ENCODE measurements around the gene FUBP3.

FUBP3 gene

DNA sequence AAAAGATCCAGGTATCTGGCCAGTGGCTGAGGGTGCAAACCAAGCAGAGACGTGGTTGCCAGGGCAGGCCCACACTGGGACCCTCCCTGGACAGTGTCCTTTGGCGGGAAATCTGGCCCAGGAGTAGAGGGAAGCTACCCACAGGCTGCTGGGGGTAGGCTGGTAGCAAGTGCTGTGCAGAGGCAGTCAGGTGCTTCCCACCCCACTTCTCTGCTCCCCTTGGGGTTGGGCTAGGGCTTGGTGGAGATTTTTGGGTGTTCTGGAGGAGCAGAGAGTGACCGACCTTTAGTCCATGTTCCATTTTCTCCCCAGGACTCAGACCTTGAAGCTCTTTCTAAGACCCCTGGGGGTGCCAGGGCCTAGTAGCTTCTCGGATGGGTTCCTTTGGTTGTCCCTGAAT lies 90.6 kb downstream of the FUBP3 start:
- TF ChIP-seq, protein P1, sequence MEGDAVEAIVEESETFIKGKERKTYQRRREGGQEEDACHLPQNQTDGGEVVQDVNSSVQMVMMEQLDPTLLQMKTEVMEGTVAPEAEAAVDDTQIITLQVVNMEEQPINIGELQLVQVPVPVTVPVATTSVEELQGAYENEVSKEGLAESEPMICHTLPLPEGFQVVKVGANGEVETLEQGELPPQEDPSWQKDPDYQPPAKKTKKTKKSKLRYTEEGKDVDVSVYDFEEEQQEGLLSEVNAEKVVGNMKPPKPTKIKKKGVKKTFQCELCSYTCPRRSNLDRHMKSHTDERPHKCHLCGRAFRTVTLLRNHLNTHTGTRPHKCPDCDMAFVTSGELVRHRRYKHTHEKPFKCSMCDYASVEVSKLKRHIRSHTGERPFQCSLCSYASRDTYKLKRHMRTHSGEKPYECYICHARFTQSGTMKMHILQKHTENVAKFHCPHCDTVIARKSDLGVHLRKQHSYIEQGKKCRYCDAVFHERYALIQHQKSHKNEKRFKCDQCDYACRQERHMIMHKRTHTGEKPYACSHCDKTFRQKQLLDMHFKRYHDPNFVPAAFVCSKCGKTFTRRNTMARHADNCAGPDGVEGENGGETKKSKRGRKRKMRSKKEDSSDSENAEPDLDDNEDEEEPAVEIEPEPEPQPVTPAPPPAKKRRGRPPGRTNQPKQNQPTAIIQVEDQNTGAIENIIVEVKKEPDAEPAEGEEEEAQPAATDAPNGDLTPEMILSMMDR (IDR thresholded peaks at IDR 0.05; ENCODE audit: low read depth, low read length, missing control alignments), result no peak
- no peak for DNase-seq (ENCODE audit: extremely low read depth, low read depth)
- no peak overlapping the region for H3K4me3 ChIP-seq (replicated peaks; ENCODE audit: low read depth, low read length)

DNA sequence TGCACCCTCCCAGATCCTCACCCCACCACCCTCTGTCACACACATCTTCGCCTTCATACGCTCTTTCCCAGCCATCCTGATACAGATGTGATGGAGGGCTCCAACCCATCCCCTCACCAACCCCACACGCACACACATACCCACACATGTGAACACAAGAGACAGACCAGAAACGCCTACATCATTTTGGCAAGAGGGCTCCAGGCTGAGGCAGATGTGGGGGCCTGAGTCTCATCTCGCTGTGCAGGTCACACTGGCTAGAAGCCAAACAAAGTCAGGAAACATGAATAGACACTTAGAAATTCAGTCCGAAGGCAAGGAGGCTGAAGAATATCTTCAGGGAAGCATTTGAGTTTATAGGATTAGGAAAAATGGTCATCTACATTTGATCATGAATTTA lies 91.3 kb downstream of the FUBP3 start:
- no peak for DNase-seq (ENCODE audit: extremely low read depth, low read depth)
- H3K4me3 ChIP-seq (replicated peaks; ENCODE audit: low read depth, low read length), result no peak overlapping the region
- TF ChIP-seq, protein P1 (IDR thresholded peaks at IDR 0.05; ENCODE audit: low read depth, low read length, missing control alignments), result no peak

DNA sequence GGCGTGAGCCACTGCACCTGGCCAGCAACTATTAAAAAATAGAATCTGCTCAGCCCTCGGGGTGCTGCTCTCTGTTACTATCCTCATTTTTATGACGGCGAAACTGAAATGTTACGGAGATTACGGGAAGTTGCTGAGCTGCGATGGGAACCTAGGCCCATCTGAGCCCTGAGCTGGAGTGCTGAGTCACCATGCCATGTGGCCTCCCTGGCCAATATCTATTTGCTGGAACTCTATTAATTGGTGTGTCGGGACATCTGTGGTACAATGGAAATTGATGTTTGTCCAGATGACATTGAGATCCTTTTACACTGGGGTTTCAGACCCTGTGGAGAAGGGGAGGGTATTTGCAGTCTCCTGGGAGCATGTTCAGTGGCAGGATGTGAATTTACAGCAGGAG lies 93.1 kb downstream of the FUBP3 start:
- TF ChIP-seq, protein P1 (IDR thresholded peaks at IDR 0.05; ENCODE audit: low read depth, low read length, missing control alignments), result no peak
- DNase-seq (ENCODE audit: extremely low read depth, low read depth), result no peak
- H3K4me3 ChIP-seq (replicated peaks; ENCODE audit: low read depth, low read length), result no peak overlapping the region

DNA sequence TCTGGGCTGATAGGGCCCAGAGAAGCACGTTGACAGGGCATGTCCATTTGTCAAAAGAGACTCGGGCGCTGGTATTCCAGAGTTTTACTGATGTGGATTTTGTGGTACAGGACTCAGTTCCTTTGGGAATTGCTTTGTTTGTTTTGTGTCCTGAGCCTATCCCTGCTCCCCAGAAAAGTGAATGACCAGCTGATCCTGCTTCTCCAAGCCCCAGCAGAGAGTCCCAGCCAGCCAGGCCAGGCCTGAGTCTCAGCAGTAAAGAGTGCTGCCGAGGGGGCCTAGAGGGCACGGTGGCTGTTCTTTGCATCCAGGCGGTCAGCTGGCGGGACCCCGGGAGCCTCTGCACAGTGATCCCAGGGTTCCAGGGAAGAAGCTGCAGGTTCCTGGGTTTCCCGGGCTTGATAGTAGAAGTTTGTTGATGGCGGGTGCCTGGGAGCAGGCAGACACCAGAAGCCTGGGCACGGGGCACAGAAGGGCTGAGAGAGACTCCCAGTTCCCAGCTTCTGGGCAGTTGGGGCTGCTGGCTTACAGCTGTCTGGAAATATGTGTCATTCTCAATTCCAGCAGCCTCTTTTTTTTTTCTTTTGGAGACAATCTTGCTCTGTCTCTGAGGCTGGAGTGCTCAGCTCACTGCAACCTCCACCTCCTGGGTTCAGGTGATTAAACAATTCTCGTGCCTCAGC lies 93.7 kb downstream of the FUBP3 start:
- TF ChIP-seq, protein P1 (IDR thresholded peaks at IDR 0.05; ENCODE audit: low read depth, low read length, missing control alignments), result no peak
- DNase-seq (ENCODE audit: extremely low read depth, low read depth), result no peak

DNA sequence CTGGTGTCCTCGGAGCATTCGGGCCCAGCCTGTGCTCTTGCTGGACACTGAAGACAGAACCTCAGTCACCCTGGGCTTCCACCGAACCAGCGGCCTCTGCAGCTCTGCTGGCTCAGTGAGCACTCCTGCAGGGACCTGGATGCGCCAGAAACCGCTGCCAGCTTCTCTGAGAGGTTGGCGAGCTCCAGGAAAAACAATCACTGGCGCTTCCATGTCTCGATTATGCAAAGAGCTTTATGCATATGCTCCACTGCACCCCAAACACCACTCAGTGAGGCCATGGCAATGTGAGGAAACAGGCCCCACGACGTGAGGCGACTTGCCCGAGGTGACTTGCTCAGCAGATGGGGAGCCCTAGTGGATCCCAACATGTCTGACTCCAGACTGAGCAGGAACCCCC lies 96.0 kb downstream of the FUBP3 start:
- TF ChIP-seq, protein P1 (IDR thresholded peaks at IDR 0.05; ENCODE audit: low read depth, low read length, missing control alignments), result no peak
- no peak for DNase-seq (ENCODE audit: extremely low read depth, low read depth)
- H3K4me3 ChIP-seq (replicated peaks; ENCODE audit: low read depth, low read length), result no peak overlapping the region

More for the DNA sequence above, 93.7 kb downstream of the FUBP3 start:
- H3K4me3 ChIP-seq (replicated peaks; ENCODE audit: low read depth, low read length), result no peak overlapping the region

DNA sequence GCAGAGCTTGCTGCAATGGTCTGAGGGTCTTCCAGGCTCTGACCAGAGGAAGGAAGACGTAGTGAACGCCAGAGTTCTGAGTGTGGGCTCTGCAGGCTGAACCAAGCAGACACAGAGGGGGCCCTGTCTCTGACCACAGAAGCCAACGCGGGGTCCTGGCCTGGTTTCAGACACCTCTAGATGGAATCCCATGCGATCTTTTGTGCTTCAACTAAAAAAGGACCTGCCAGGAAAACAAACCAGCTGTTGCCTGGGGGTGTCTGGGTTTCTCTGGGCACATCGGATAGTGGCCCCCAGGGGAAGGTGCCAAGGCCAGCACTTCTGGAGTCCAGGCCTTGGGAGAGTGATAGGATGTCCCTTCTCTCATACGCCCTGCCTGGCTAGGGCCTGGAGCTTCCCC lies 97.9 kb downstream of the FUBP3 start:
- no peak overlapping the region for H3K4me3 ChIP-seq (replicated peaks; ENCODE audit: low read depth, low read length)
- TF ChIP-seq, protein P1 (IDR thresholded peaks at IDR 0.05; ENCODE audit: low read depth, low read length, missing control alignments), result no peak
- no peak for DNase-seq (ENCODE audit: extremely low read depth, low read depth)
